ENCODE measurements around the gene RBM26.

Gene RBM26

DNA sequence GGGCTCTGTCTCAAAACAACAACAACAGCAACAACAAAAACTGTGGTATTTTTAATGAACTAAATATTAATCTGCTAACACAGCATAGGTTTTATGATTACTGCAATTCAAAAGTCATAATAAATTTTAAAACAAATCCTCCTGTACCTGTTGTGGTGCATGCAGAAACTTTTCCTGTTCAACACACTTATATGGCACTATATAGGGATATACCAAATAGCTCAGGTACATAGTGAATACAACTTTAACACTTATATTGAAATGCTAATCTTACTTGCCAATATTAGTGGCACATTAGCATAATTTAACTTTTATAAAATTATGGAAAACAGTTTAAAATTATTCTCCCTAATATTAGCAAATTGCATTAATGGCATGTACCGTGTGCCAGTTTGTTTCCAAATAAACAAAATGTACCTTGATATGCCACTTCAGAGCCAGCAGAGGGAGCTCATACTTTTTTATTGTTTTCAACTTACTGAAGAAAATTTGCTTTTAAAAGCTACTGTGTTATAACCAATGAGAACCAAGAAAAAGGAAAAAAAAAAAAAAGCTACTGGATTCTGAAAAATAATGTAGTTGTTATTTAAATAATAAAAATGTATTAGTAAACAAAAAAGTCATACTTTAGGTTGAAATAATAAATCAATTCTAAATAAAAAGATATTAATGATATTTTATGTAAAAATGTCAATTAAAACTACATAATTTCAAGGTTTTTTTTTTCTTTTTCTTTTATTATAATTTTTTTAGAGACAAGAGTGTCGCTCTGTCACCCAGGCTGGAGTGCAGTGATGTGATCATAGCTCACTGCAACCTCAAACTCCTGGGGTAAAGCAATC lies 18.0 kb upstream of the RBM26 start:
- no peak for DNase-seq (ENCODE audit: low read depth)

GRCh38 chr13:79423340-79423739 lies 17.3 kb upstream of the RBM26 start:
- DNase-seq (ENCODE audit: low read depth) = no peak

- no peak for DNase-seq (ENCODE audit: low read depth)
Measured at GRCh38 chr13:79419365-79419764, 13.3 kb upstream of the RBM26 start.

DNA sequence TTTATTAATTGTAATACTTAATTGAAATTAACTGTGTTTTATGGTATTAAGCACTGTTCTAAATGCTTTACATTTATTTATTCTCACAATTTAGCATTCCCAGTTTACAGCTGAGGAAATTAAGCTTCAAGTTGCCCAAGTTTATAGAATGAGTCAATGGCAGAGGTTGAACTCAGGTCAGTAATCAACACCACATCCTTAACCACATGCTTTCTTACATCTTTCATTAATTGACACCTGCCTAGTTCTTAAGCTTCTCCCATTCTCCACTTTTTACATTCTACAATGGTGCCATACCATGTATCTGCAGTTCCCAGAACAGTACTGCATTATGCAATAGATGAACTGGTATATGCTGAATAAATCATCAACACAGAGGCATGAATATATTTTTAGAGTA lies 11.7 kb upstream of the RBM26 start:
- no peak for DNase-seq (ENCODE audit: low read depth)

DNA sequence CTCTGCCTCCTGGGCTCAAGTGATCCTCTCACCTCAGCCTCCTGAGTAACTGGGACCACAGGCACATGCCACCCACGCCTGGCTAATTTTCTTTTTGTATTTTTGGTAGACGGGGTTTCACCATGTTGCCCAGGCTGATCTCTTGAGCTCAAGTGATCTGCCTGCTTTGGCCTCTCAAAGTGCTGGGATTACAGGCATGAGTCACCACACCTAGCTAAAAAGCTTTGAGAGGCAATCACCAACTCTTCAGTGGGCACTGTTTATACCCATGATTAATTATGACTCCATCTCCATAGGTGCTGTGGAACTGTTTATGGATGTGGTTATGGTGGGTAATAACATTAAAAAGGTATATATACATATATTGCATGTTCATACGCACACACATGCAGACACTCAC lies 7.5 kb upstream of the RBM26 start:
- no peak for DNase-seq (ENCODE audit: low read depth)

GRCh38 chr13:79409828-79410227 lies 3.8 kb upstream of the RBM26 start:
- DNase-seq (ENCODE audit: low read depth) = no peak

GRCh38 chr13:79407349-79407979 lies 1.4 kb upstream of the RBM26 start:
- DNase-seq (ENCODE audit: low read depth) = no peak

DNA sequence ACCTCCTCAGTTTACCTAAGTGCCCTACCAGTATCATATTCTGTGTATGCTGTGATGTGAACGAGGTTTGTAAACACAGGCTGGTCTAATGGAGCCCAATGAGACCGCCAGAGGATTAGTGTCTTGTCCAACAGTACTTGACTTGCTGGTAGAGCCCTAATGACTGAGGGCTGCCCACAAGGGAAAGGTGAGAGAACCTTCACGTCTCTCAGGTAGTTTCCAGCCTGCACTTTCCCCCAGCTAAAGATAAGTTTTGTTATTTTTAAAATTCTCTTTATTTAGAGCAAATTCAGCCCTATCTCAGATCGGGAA lies 498 bp upstream of the RBM26 start:
- no peak for DNase-seq (ENCODE audit: low read depth)

DNA sequence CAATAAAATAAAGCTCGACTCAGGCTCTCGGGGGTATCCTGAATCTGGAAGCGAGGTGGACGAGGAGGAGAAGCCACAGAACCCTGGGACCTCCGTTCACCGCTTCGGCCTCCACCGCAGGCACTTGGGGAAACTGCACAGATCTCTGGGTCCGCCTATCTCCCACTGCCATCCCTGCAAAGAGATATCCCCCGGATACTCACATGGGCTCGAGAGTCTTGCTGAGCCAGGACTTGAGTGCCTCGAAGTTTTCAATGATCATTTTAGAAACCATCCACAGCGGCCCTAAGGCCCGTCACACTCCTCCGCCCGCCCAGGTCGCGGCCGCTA lies 589 bp downstream of the RBM26 start:
- DNase-seq (ENCODE audit: low read depth) = peak; percentile 4

DNA sequence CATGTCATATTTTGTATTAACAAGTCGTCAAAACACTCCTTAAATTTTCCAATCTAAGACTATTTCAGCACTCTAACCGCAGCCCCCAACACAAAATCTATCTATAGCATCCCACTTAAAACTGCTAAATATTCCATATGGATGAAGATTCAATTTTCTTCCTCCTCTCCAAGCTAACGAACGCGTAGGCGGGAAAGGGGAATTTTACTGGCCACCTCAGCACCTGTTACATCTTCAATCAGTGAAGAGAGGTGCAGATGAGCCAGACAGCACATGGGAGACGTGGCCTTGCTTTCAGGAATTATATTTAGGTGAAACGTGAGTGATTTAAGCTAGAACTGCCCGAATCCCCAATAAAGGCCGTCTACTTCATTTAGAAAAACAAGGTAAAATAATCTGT lies 1.1 kb downstream of the RBM26 start:
- no peak for DNase-seq (ENCODE audit: low read depth)

- no peak for DNase-seq (ENCODE audit: low read depth)
Measured at GRCh38 chr13:79404361-79404760, 1.7 kb downstream of the RBM26 start.

GRCh38 chr13:79403113-79403512 lies 2.9 kb downstream of the RBM26 start:
- no peak for DNase-seq (ENCODE audit: low read depth)

GRCh38 chr13:79402679-79403078 lies 3.4 kb downstream of the RBM26 start:
- DNase-seq (ENCODE audit: low read depth) = no peak

DNA sequence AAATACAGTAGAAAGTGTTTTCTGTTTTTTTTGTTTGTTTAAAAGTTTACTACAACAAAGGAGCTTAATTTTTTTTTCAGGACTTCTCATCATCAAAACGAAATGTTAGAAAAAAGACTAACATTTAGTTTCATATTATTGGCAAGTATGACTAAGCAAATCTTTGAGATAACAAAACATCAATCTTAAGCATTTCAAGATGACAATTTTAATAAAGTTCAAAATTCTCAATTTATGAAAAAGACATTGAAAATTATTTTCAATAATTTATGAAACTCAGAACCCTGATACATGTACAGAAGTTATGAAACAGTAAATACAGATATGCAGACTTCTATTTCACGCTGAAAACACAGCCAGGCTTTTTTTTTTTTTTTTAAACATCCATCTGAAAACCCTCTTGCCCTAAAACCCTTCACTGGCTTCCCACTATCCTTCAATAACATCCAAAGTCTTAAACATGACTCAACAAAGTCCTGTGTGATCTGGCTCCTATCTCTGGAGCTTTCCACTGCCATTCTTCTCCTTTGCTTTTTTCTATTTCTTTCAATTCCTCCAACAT lies 3.9 kb downstream of the RBM26 start:
- DNase-seq (ENCODE audit: low read depth) = no peak

DNA sequence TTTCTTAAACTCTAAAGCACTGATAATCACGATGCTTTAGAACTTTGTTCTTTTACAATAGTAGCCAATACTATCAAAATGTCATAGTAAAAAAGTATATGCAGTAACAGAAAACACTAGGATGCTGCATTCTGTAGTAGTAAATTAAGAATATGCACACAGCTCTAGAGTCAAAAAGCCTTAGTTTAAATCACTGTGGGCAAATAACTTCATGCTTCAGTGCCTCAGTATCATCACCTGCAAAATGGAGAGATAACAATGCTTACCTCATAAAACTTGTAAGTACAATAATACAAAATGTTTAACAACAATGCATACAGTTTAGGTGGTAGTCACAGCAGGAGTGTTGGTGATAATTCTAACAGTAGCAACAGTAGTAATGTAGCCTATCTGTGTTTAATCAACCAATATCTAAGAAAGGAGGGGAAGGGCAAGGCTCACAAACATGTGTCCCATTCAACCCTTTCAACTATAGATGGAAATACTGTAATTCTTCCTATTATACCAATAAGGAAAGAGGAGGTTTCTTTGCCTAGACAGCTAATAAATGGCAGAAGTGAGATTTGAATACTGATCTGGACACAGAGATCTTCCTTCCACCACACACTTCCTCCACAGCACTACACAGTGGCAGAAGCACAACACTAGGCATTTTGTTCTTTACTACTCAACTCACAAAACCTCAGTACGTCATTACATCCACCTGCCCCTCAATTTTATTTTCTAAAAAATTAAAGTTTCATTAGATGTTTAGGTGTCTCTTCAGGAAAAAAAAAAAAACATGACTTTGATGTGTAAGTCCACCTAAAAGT lies 4.6 kb downstream of the RBM26 start:
- DNase-seq (ENCODE audit: low read depth) = no peak

- no peak for DNase-seq (ENCODE audit: low read depth)
Measured at GRCh38 chr13:79398915-79399314, 7.1 kb downstream of the RBM26 start.

- no peak for DNase-seq (ENCODE audit: low read depth)
Measured at GRCh38 chr13:79398127-79398526, 7.9 kb downstream of the RBM26 start.

GRCh38 chr13:79395881-79396280 lies 10.2 kb downstream of the RBM26 start:
- no peak for DNase-seq (ENCODE audit: low read depth)

GRCh38 chr13:79393564-79394249 lies 12.3 kb downstream of the RBM26 start:
- DNase-seq (ENCODE audit: low read depth) = no peak

- peak; percentile 11 for DNase-seq (ENCODE audit: low read depth)
Measured at GRCh38 chr13:79392882-79393563, 13.0 kb downstream of the RBM26 start.

GRCh38 chr13:79389026-79389425 lies 17.0 kb downstream of the RBM26 start:
- DNase-seq (ENCODE audit: low read depth) = no peak

- DNase-seq (ENCODE audit: low read depth) = no peak
Measured at GRCh38 chr13:79387853-79388252, 18.2 kb downstream of the RBM26 start.

Data from GM04503 (cell line).